Skeletal muscle satellite cell (primary cell): ENCODE data around the gene CEACAM21. TPM values are rescaled to one million over a fixed set of nuclear protein-coding genes. Genes with fewer than 3 reads are reported as not detected.

Source experiments
- H3K27me3 ChIP-seq: 2 replicates; pipeline ENCODE4 v1.7.0; 2013; ENCODE audit warnings: low read length; ENCODE audit not compliant: control insufficient read depth, insufficient read depth
- H3K36me3 ChIP-seq: 2 replicates; pipeline ENCODE4 v1.7.0; 2013; ENCODE audit warnings: mild to moderate bottlenecking, control low read depth, low read length; ENCODE audit not compliant: insufficient read depth
- H3K4me1 ChIP-seq: 2 replicates; pipeline ENCODE4 v1.7.0; 2013; ENCODE audit warnings: low read length; ENCODE audit not compliant: control insufficient read depth, insufficient read depth
- H3K4me2 ChIP-seq: 2 replicates; pipeline ENCODE4 v1.7.0; 2013; ENCODE audit warnings: mild to moderate bottlenecking, low read length
- H3K4me3 ChIP-seq: 2 replicates; pipeline ENCODE4 v1.7.0; 2013; ENCODE audit warnings: low read length
- H3K9ac ChIP-seq: 2 replicates; pipeline ENCODE4 v1.7.0; 2013; ENCODE audit warnings: mild to moderate bottlenecking, low read depth, low read length, moderate library complexity
- H3K9me3 ChIP-seq: replicated peaks from 2 replicates; pipeline ENCODE4 v1.7.0; 2013; ENCODE audit warnings: mild to moderate bottlenecking, control low read depth, low read length
- total RNA-seq: library from RNA; depleted of rRNA; stranded (reverse); fragments of >200 nt; gene quantifications from 2 replicates; pipeline ENCODE4 v1.2.3, GENCODE V29; 2012; rRNA removed

Gene CEACAM21
- total RNA-seq, result not detected in 2 replicates

DNA sequence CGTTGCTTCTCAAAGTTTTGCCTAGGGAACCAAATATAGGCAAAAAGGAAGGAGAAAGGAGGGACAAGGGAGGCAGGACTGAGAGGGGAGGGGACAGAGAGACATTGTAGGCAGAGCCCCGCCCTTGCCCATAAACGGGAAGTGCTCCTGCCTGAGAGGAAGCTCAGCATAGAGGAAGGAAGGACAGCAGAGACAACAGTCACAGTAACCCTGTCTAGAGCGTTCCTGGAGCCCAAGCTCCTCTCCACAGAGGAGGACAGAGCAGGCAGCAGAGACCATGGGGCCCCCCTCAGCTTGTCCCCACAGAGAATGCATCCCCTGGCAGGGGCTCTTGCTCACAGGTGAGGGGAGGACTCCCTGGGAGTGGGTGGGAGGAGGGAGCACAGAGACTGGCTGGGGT lies at the start of gene CEACAM21:
CEACAM21 (plus strand) TSS at position 169 of the 400 bp plus-strand sequence; CDS start at position 278, 109 bp downstream.
- H3K9ac ChIP-seq, result no peak within 1 kb of the TSS
- H3K4me2 ChIP-seq, result no peak within 1 kb of the TSS
- H3K4me1 ChIP-seq, result no peaks in the 10 kb centered on the region
- H3K4me3 ChIP-seq, result no peak within 1 kb of the TSS
- H3K9me3 ChIP-seq, result no peaks in the 10 kb centered on the region
- peaks cover 15% of the 10 kb centered on the region for H3K27me3 ChIP-seq
- no peaks in the 10 kb centered on the region for H3K36me3 ChIP-seq

GRCh38 chr19:41527089-41527488 lies 48.9 kb upstream of the CEACAM21 start:
- no peaks in the 10 kb centered on the region for H3K9me3 ChIP-seq
- H3K4me2 ChIP-seq, result no peak overlapping the region
- H3K9ac ChIP-seq, result no peak overlapping the region
- no peak overlapping the region for H3K4me3 ChIP-seq
- peaks cover 53% of the 10 kb centered on the region for H3K27me3 ChIP-seq
- H3K4me1 ChIP-seq, result peaks cover 4% of the 10 kb centered on the region
- no peaks in the 10 kb centered on the region for H3K36me3 ChIP-seq

GRCh38 chr19:41528106-41528505 lies 47.9 kb upstream of the CEACAM21 start:
- Histone ChIP-seq H3K4me3 (no peak overlapping the region), H3K36me3 (no peaks in the 10 kb centered on the region), H3K4me1 (peaks cover 4% of the 10 kb centered on the region), H3K4me2 (no peak overlapping the region), H3K9me3 (no peaks in the 10 kb centered on the region), H3K27me3 (peaks cover 46% of the 10 kb centered on the region), H3K9ac (no peak overlapping the region)

- H3K4me3 ChIP-seq, result no peak overlapping the region
- no peaks in the 10 kb centered on the region for H3K9me3 ChIP-seq
- H3K4me2 ChIP-seq, result no peak overlapping the region
- H3K9ac ChIP-seq, result no peak overlapping the region
- H3K36me3 ChIP-seq, result no peaks in the 10 kb centered on the region
- peaks cover 36% of the 10 kb centered on the region for H3K27me3 ChIP-seq
- H3K4me1 ChIP-seq, result peaks cover 4% of the 10 kb centered on the region
Measured at GRCh38 chr19:41529484-41530183, 46.3 kb upstream of the CEACAM21 start.

DNA sequence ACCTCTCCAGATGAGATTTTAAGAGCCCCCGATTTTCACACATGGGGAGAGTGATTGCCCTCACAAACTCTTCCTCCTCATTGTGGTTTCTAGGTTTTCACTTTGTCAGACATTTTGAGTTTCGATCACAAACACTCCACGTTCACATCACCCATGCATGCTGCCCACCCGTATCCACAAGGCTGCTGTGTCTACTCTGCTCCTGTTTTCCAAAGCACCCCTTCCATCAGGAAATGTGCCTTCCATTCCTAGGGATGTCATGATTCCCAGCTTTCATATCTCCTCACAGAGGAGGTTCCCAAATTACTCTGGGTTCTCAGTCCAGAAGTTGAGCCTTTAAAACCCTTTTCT lies 45.8 kb upstream of the CEACAM21 start:
- Histone ChIP-seq H3K9ac (no peak overlapping the region), H3K27me3 (peaks cover 36% of the 10 kb centered on the region), H3K4me3 (no peak overlapping the region), H3K4me2 (no peak overlapping the region), H3K36me3 (no peaks in the 10 kb centered on the region), H3K9me3 (no peaks in the 10 kb centered on the region), H3K4me1 (peaks cover 4% of the 10 kb centered on the region)

- Histone ChIP-seq H3K4me2 (no peak overlapping the region), H3K4me1 (peaks cover 4% of the 10 kb centered on the region), H3K4me3 (no peak overlapping the region), H3K27me3 (peaks cover 30% of the 10 kb centered on the region), H3K9me3 (no peaks in the 10 kb centered on the region), H3K9ac (no peak overlapping the region), H3K36me3 (no peaks in the 10 kb centered on the region)
Measured at GRCh38 chr19:41530761-41531301, 45.1 kb upstream of the CEACAM21 start.

DNA sequence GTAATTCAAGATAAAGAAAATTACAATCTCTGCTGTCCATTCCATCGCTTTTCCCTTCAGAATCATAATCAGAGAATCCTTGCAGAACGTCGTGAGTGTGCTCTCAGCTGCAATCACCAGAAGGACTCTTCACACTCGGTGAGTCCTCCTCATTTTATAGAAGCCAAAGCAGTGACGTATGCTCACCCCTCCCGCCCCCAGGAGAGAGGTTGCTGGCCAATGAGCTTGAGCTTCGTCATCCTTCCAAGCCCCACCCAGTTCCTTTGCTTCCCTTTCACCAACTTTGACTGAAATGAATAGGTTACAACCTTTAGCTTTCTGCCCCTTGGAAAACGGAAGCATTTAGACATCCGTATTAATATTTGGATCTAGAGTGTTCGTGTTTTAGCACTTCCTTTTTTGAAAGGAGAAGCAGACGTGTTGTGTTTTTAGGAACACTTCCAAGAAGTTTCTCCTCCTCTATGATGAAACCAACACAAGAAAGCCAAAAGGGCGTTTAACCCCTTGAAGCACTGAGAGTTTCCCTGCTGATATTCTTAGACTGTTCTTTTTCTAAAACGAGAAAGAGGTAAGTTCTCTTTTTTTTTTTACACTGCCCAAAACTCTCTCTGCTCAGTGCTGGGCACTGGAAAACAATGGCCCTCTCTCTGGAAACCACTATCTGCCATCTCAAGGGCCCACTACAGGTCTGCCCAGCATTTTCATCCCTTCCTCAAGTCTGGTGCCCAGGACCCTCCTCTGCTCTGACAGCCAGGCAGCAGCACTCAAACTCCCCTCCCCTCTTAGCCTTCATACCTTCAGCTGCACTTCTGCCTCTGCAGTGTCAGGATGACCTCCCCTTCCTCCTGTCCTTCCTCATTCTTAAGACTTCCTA lies 44.3 kb upstream of the CEACAM21 start:
- Histone ChIP-seq H3K4me2 (peak overlapping the region; percentile 66), H3K9ac (no peak overlapping the region), H3K4me3 (peak overlapping the region; percentile 56), H3K27me3 (peaks cover 33% of the 10 kb centered on the region), H3K36me3 (no peaks in the 10 kb centered on the region), H3K9me3 (no peaks in the 10 kb centered on the region), H3K4me1 (peaks cover 4% of the 10 kb centered on the region)

GRCh38 chr19:41532526-41532925 lies 43.4 kb upstream of the CEACAM21 start:
- no peaks in the 10 kb centered on the region for H3K36me3 ChIP-seq
- peaks cover 27% of the 10 kb centered on the region for H3K27me3 ChIP-seq
- peaks cover 4% of the 10 kb centered on the region for H3K4me1 ChIP-seq
- no peak overlapping the region for H3K4me3 ChIP-seq
- H3K9ac ChIP-seq, result no peak overlapping the region
- H3K9me3 ChIP-seq, result no peaks in the 10 kb centered on the region
- no peak overlapping the region for H3K4me2 ChIP-seq

DNA sequence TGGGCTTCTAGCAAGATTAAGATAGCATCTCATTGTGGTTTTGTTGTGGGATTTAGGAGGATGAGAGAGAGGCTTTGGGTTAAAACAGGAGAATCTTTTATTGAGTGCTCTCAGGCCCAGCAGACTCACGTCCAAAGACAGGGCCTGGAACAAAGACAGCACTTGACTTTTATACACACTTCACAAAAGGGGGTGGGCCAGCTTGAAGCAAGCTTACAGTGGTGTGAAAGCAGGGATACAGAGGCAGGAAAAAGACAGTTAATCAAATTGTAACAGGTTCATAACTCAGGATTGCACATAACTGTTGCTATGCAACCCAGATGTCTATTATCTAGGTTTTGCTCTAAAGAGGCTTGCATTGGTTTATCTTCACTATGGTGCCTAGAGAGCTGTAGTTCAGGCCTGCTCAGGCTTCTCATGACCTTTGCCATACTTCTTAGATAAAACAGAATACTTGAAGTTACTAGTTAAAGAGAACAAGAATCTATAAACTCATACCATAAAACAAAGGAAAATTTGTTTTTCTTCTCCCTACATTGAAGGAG lies 42.2 kb upstream of the CEACAM21 start:
- Histone ChIP-seq H3K4me1 (peaks cover 4% of the 10 kb centered on the region), H3K9ac (no peak overlapping the region), H3K27me3 (peaks cover 29% of the 10 kb centered on the region), H3K9me3 (no peaks in the 10 kb centered on the region), H3K36me3 (no peaks in the 10 kb centered on the region), H3K4me2 (no peak overlapping the region), H3K4me3 (no peak overlapping the region)

GRCh38 chr19:41535029-41535622 lies 40.8 kb upstream of the CEACAM21 start:
- Histone ChIP-seq H3K4me1 (peaks cover 4% of the 10 kb centered on the region), H3K9me3 (no peaks in the 10 kb centered on the region), H3K9ac (no peak overlapping the region), H3K36me3 (no peaks in the 10 kb centered on the region), H3K27me3 (peaks cover 35% of the 10 kb centered on the region), H3K4me2 (no peak overlapping the region), H3K4me3 (no peak overlapping the region)

DNA sequence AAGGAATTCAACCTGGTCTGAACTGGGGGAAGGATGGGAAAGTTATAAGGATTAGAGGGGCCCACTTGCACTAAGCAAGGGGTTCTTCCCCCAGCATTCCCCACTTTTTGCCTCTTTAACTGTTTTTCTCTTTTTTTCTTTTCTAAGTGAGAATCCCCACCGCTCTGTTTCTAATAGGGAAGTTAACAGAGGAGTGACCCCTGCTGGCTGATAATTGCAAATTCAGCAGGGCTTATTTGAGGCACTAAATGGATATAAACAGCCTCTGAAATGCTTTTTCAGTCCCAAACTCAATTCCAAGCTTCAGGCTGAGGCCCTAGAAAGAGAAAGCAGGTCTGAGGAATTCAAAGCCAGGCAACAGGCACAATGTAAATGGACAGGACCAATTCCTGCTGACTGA lies 38.2 kb upstream of the CEACAM21 start:
- Histone ChIP-seq H3K27me3 (peaks cover 40% of the 10 kb centered on the region), H3K4me2 (no peak overlapping the region), H3K4me1 (no peaks in the 10 kb centered on the region), H3K4me3 (no peak overlapping the region), H3K36me3 (no peaks in the 10 kb centered on the region), H3K9ac (no peak overlapping the region), H3K9me3 (no peaks in the 10 kb centered on the region)
